Vagina (tissue), 2 donors: ENCODE results near the gene OBSL1.

Experiments used
- CTCF ChIP-seq, 3 experiments: fragments of 450-650 bp in 2 of 3; fragments of 200-600 bp in 1 of 3; sonication (generic) in 1 of 3; IDR thresholded peaks; one replicate each; pipeline ENCODE4 v1.5.1; 2017 to 2019; ENCODE audit warnings: antibody characterized with exemption in 3 of 3, mild to moderate bottlenecking in 2 of 3, moderate library complexity in 2 of 3
- POLR2AphosphoS5 ChIP-seq, 2 donors: sonication (generic); formaldehyde crosslinking; IDR thresholded peaks; one replicate each; pipeline ENCODE4 v1.9.0; 2017; ENCODE audit warnings: antibody characterized with exemption in 2 of 2, mild to moderate bottlenecking in 2 of 2, low read depth in 1 of 2; ENCODE audit not compliant: insufficient read depth in 1 of 2

GRCh38 chr2:219542931-219543595, 28.3 kb downstream of the OBSL1 start:
- TF ChIP-seq CTCF (IDR thresholded peaks at IDR 0.05) (no peak), POLR2AphosphoS5 (IDR thresholded peaks at IDR 0.05; ENCODE audit: insufficient read depth in 1 of 2, low read depth in 1 of 2) (no peak)
